Stimulated activated CD4-positive, alpha-beta T cell treated with anti-CD3 and anti-CD28 coated beads, Interleukin-2, amount 100 ng/mL, for 24 hours (primary cell): Measurements from ENCODE around the gene SNED1.
A peak's percentile ranks its signal among the peaks of the same experiment; 100 is the strongest.

Source experiments
- DNase-seq, 2 donors: peaks; one replicate each; pipeline ENCODE4 v3.0.0-alpha.2; 2020

SNED1 gene

DNA sequence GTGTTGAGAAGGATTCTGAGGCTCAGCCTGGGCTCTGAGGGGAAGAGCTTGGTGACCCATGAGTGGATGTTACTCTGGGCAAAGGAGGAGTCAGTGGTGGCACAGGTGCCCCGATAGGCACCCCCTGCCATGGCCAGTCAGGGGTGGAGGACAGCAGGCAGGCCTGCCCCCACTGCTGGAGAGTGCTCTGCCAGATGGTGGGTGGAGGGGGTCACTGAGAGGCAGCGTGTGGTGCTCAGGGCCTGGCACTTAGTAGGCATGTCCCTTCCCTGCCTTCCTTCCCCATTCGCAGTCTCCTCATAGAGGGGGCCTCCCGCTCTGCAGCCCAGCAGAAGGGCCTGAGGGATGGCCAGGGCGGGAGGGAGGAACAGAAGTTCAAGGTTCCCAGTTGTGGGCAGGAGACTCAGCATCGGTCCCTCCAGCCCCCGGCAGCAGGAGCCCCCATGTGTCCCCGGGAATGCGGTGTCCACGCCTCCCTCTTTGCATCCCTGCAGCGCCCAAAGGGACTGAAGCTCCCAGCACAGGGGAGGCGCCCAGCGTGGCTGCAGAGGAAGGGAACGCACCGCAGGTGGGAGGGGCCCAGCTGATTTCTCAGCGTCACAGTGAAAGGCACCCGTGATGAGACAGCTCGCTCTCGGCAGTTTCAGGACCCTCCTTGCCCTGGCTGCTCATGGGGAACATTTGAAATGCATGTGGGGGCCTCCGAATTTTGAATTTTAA, 5.7 kb upstream of the SNED1 start:
- DNase-seq, result peak in 1 of 2 donors; percentile 26

GRCh38 chr2:240993446-240994170, 4.8 kb upstream of the SNED1 start:
- no peak for DNase-seq

DNA sequence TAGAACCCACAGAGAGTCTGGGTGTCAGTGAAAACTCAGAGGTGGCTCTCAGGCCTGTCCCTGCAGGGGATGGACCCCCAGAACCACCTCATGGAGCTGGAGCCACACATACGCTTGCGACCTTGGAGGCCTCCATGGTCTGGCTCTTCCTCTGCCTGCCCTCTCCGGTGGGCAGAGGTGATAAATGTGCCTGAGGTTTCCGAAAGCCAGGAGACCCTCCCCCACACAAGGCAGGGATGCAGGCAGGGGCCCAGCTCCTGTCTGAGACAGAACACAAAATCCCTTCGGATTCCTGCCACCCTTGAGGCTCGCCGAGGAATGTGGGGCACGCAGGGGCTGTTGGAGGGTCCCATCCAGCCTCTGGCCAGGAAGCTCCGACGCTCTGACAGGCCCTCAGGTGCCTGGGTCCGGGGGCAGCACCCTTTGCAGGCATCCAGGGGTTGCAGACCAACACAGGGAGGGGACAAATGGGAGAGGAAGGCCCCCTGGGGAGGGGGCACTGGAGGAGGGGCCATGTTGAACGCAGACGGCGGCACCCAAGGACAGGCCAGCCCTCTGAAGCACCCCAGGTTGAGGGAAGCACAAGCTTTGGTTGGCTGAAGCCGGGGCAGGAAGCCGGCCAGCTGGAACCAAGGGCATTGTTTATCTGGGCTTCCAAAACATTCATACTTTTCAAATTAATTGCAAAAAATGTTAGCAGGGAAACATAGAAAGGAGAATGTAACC, 4.1 kb upstream of the SNED1 start:
- no peak for DNase-seq

DNA sequence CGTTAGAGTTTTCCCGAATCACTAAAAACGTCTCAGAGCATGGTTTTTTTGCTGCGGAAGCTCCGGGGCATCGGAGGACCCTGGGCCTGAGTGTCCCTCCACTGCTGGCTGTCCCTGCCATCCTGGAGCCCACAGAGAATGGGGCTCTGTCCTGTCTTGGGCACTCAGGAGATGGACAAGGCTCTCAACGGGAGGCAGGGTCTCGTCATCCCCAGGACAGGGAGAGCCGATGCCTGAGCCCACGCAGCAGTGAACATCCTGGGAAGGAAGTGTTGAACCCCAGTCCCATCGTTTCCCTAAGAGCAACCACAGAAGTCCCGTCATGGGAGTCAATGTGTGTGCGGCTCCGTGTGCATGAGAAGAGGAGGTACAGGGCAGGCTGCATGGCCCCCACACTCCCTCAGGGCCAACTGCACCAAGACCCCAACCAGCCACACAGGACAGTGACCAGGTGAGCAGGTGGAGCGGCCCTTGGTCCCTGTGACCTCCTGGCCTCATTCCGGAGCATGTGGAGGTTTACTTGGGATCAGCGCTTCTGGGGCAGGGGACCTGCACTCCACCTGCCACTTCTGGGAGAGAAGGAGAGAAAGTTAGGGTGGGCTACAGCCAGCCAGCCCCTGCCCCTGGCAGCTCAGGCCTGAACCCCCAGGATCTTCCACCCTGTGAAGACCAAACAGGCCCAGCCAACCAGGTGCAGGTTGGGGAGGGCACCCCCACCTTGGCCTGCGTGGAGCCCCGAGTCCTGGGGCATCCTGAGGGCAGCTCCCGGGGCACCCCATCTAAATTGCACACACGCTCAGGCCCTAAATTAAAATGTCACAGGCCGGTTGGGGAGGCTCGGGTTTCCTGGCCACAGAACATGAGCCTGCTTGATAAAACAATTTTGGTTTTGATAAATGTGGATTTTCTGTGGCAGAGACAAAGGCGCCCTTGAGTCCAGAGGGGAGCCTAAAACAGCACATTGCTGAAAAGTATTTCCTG, 3.1 kb upstream of the SNED1 start:
- DNase-seq, result no peak

- DNase-seq, result no peak
Measured at GRCh38 chr2:240996161-240996833, 2.1 kb upstream of the SNED1 start.

DNA sequence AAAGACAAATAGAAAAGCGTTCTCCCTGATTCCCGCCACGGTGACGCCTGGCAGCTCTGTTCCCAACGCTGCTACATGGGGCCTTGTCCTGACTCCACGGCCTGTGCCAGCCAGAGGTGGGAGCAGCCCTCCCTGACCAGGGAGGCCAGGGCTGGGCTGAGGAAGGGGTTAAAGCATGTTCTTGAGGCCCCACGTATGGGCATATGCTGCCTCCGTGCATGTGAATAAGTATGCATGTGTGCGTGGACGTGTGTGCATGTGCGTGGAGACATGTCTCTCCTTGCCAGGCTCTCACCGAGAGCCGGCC, 1.6 kb upstream of the SNED1 start:
- DNase-seq, result no peak

DNA sequence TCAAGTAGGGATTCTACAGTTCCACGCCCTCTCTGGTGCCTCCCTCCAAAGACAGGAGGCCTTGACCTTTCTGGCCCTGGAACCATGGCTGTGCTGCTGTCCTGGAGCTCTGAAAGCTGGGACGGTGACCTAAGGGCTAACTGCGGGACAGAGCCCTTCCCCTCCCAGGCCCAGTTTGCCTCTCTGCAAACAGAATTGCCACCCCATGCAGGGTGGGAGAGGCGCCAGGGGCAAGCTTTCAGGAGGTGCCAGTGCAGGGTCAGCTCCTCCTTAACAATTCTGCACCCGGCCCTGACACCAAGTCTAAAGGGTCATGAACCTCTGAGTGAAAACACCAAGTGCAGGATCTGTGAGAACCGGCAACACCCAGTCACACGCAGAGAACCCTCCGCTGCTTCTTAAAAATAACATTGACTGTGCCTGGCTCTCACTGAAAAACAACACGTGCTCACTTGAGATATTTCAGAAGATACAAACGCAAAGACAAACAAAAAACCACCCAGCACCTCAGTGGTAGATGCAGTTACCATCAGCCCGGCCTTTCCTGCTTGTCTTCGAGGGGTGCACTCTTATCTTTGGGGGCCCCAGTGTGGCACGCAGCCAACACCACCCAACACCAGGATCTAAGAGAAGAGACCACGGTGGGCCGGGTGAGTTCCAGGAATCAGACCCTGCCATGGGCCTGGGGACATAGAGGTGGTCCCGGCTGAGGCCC, 1.1 kb upstream of the SNED1 start:
- no peak for DNase-seq

- DNase-seq, result no peak
Measured at GRCh38 chr2:240998706-240998994, 232 bp downstream of the SNED1 start.

- peak in 1 of 2 donors; percentile 16 for DNase-seq
Measured at GRCh38 chr2:240998995-240999791, 775 bp downstream of the SNED1 start.

GRCh38 chr2:240999873-241000541, 1.6 kb downstream of the SNED1 start:
- peak in 1 of 2 donors; percentile 15 for DNase-seq

DNA sequence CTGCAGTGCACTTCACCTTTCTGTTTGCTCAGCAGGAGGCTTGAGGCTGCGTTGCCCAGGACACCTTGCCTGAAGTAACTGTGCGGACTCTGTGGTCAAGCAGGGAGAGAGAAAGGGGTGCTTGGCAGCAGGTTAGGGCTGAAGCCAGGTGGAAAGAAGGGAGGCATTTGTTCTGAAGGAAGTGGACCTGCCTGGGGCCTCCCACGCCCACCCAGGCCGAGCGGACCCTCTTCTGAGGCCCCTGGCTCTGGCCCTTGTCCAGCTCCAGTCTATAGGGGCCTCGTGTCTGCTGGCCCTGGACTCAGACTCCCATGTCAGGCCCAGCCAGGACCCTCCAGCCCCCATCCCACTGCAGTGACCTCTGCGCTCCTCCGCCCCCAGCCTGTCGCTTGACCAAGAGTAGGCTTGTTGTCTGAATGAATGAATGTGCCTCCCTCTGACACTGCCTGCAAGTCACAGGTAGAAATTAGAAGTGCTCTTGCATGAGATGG, 2.5 kb downstream of the SNED1 start:
- peak in 1 of 2 donors; percentile 11 for DNase-seq

DNA sequence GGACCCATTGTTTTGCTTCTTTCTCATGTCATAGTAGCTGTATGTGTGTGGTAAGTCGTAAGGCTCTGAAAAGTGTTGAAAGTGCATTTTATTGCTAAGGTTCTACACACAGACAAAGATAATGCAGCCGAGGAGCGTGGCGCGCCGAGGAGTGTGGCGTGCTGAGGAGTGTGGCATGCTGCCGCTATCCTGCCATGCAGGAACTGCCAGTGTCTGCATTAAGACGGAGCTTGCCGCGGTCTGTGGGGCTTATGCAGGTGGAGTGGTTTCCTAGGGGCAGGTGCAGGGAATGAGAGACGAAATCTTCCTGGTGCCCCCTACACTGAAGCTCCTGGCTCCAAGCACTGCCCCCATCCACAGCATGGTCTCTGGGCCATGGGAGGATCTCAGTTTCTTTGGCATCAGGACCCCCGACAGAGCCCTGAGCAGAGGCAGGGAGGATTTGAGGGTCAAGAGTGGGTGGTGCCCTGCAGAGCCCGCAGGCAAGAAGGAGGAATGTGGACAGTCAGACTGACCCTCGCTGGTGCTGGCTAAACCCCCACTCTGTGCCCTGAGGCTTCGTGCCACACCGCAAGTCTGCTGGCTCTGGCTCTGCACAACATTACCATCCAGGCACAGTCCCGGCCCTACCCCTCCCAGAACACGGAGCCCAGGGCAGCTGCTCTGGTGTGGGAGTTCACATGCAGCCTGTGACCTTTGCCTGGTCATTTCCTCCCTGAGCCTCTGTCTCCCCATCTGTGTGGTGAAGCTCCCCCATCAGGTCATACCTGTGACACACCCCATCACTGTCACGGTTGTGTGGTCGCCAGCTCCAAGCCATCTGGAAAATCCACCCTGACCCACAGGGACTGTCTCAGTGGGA, 3.2 kb downstream of the SNED1 start:
- DNase-seq, result peak in 1 of 2 donors; percentile 14

GRCh38 chr2:241002275-241003046, 4.0 kb downstream of the SNED1 start:
- peak in 1 of 2 donors; percentile 9 for DNase-seq

DNA sequence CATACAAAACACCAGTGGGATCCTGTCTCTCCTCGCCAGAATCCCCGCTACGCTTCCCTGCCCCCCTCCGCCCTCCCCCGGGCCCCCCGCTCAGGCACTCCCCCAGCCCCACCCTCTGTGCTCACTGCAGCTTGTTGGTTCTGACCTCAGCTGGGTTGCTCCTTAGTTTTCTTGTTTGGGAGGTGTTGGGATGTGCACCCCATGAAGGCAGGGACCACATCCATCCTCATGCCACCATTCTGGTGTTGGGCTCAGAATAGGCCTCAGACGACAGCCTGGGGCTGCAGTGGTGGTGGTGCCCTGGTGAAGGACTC, 4.6 kb downstream of the SNED1 start:
- no peak for DNase-seq

GRCh38 chr2:241003369-241003768, 5.0 kb downstream of the SNED1 start:
- DNase-seq, result peak in 1 of 2 donors; percentile 8

DNA sequence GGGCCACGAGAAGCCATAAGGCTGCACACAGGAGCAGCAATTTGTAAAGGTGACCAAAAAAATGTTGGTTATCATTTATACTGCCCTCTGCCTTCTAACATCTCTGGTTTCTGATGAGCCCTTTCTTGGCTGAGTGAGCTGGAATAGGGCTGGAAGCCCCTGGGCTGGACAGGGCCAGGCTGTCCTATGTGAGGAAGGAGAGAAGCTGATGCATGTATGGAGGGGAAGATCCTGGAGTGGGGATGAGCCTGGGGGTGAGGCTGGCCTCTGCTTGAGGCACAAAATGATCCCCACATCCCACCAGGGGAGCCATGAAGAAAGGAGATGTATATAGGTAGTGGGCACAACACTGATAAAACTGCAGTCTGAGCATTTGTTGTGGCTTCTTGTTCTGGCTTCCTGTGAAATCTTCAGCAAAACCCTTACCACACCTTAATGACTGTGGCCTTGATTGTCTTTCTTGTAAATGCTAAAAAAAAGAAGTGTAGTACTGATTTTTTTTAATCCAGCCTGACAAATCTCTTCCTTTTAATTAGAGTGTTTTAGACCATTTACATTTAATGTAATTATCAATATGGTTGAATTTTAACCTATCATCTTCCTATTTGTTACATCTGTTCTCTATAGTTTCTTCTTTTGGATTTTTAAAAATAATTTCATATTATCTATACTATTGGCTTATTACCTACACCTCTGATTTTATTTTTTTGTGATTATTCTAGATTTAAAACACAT, 5.6 kb downstream of the SNED1 start:
- DNase-seq, result no peak

DNA sequence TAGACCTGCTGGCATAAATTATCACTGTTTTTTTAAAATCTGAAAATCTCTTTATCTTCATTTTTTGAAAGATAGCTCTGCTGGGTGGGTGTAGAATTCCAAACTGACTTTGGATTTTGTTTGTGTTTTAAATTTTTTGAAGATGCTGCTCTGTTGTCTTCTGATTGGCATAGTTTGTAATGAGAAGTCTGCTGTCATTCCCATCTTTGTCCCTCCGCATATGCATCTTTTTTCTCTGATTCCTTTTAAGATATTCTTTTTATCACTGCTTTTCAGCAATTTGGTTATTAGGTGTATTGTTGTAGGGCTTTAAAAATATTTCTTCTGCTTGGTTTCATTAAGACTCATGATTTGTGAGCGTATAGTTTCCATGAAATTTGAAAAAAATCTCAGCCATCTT, 7.2 kb downstream of the SNED1 start:
- DNase-seq, result no peak

DNA sequence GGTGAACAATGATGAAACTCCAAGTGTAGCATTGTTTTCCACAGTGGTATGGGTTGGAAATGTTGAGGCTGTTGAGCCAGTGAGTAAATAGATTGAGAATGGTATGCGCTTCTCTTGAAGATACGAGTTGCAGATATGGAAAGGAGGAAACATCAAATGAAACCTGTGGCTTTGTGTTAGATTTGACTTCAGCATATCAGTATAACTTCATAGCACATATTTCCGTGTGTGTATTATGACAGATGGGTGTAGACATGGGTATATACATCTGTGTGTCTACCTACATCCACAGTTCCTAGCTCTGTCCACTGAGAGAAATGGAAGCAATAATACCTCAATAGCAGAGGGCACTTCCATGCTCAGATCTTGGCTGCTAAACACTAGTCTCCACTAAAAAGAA, 8.0 kb downstream of the SNED1 start:
- DNase-seq, result no peak
